KOPT-K1 (cell line): ENCODE results near the gene HTT-AS.
A peak's percentile ranks its signal among the peaks of the same experiment; 100 is the strongest.
"Not testable (repeated sequence)": the region's sequence is repeated elsewhere in the genome, so short reads cannot be mapped to it uniquely, and the experiment has no call there.

Experiments used
- H3K27ac ChIP-seq: fragments of 200-600 bp; sonication (generic); 2 replicates; pipeline ENCODE4 v1.5.1; 2016; ENCODE audit warnings: antibody characterized with exemption, mild to moderate bottlenecking, low read depth, low read length; ENCODE audit not compliant: poor library complexity, severe bottlenecking
- H3K36me3 ChIP-seq: fragments of 200-600 bp; sonication (generic); 2 replicates; pipeline ENCODE4 v1.5.1; 2017; ENCODE audit warnings: antibody characterized with exemption, mild to moderate bottlenecking, low read length, moderate library complexity; ENCODE audit not compliant: insufficient read depth
- H3K9me3 ChIP-seq: fragments of 200-600 bp; sonication (generic); 2 replicates; pipeline ENCODE4 v1.5.1; 2017; ENCODE audit warnings: antibody characterized with exemption, low read length, mild to moderate bottlenecking; ENCODE audit not compliant: insufficient read depth, poor library complexity, severe bottlenecking

Gene HTT-AS

GRCh38 chr4:3073158-3074077, 920 bp downstream of the HTT-AS start:
- H3K27ac ChIP-seq = peak overlapping the region; percentile 48

GRCh38 chr4:3071811-3072210, 2.5 kb downstream of the HTT-AS start:
- Histone ChIP-seq H3K27ac (no peak overlapping the region), H3K9me3 (peaks cover 2% of the 10 kb centered on the region), H3K36me3 (no peaks in the 10 kb centered on the region)

More at GRCh38 chr4:3073158-3074077, 920 bp downstream of the HTT-AS start:
- no peaks in the 10 kb centered on the region for H3K36me3 ChIP-seq
- no peaks in the 10 kb centered on the region for H3K9me3 ChIP-seq

DNA sequence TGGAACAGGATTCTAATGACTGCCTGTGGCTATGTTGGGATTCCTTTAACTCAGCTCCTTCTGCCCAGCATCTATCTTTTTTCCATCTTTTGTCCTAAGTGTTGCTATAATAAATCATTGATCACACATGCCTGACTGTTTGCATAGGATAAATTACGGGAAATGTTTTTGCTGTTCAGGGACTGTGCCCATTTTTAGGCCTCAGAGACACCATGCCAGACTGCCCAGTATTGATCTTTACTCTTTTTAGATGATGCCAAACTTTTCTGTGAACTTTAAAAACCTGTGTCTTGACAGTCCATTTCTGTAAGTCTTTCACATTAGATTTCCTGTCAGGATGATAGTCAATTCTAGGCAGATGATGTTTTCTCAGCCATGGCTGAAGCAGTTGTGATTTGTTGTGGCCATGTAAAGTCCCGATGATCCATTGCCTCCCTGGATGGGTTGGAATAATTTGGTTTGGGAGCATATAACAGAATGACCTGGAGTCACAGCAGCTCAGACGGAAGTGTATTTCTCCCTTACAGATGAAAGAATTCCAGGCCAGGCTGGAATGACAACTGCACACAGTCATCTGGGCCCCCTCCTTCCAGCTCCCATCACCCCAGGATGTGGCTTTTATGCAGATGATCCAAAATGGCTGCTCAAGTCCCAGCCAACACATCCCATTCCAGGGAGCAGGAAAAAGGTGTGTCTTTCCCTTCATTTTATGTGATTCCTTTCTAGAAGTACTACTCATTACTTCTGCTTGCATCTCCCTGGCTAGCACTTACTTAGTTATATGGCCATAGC, 3.4 kb downstream of the HTT-AS start:
- H3K36me3 ChIP-seq = no peaks in the 10 kb centered on the region
- H3K27ac ChIP-seq = no peak overlapping the region
- peaks cover 7% of the 10 kb centered on the region for H3K9me3 ChIP-seq

GRCh38 chr4:3069661-3070199, 4.6 kb downstream of the HTT-AS start:
- peaks cover 14% of the 10 kb centered on the region for H3K9me3 ChIP-seq
- no peak overlapping the region for H3K27ac ChIP-seq
- H3K36me3 ChIP-seq = no peaks in the 10 kb centered on the region

DNA sequence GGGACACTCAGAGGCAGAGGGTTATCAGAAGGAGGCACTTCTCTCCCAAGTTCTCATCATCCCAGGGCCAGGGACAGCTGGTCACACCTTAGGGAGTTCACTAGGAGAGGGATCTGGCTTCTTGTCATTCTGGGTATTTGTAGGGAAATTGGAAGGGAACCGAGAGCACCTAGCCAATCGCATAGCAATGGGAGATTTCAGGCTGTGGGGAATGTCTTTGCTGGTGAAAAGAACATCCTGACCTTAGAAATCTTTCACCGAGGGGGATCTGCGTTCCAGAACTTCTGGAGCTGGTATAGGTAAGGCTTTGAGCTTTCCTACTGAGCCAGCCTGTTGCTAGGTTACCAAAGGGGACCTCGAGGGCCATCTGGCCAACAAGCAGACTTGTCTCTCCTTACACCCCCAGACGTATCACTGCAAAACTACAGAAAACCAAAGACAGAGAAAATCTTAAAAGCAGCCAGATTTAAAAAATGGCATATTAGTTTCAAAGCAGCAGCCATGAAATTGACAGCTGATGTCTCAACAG, 6.8 kb downstream of the HTT-AS start:
- H3K36me3 ChIP-seq = no peaks in the 10 kb centered on the region
- no peak overlapping the region for H3K27ac ChIP-seq
- peaks cover 14% of the 10 kb centered on the region for H3K9me3 ChIP-seq

GRCh38 chr4:3066836-3067400, 7.4 kb downstream of the HTT-AS start:
- Histone ChIP-seq H3K36me3 (no peaks in the 10 kb centered on the region), H3K27ac (no peak overlapping the region), H3K9me3 (peaks cover 14% of the 10 kb centered on the region)

DNA sequence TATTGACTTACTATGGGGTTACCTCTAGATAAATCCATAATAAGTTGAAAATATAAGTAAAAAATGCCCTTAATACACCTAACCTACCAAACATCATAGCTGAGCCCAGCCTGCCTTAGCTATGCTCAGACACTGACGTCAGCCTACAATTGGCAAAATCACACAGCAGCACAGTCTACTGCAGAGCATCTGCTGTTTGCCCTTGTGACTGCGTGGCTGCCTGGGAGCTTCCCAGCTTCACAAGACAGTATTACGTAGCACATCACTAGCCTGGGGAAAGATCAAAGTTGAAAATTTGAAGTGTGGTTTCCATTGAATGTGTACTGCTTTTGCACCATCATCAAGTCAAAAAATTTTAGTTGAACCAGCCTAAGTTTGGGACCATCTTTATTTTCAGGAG, 8.8 kb downstream of the HTT-AS start:
- Histone ChIP-seq H3K36me3 (no peaks in the 10 kb centered on the region), H3K27ac (no peak overlapping the region), H3K9me3 (peaks cover 14% of the 10 kb centered on the region)

GRCh38 chr4:3062471-3062870, 11.9 kb downstream of the HTT-AS start:
- H3K9me3 ChIP-seq = peaks cover 14% of the 10 kb centered on the region
- H3K36me3 ChIP-seq = no peaks in the 10 kb centered on the region
- H3K27ac ChIP-seq = no peak overlapping the region

- Histone ChIP-seq H3K9me3 (peaks cover 12% of the 10 kb centered on the region), H3K36me3 (no peaks in the 10 kb centered on the region), H3K27ac (no peak overlapping the region)
Measured at GRCh38 chr4:3060946-3061345, 13.4 kb downstream of the HTT-AS start.

- Histone ChIP-seq H3K36me3 (no peaks in the 10 kb centered on the region), H3K9me3 (peaks cover 15% of the 10 kb centered on the region), H3K27ac (no peak overlapping the region)
Measured at GRCh38 chr4:3059943-3060342, 14.4 kb downstream of the HTT-AS start.

DNA sequence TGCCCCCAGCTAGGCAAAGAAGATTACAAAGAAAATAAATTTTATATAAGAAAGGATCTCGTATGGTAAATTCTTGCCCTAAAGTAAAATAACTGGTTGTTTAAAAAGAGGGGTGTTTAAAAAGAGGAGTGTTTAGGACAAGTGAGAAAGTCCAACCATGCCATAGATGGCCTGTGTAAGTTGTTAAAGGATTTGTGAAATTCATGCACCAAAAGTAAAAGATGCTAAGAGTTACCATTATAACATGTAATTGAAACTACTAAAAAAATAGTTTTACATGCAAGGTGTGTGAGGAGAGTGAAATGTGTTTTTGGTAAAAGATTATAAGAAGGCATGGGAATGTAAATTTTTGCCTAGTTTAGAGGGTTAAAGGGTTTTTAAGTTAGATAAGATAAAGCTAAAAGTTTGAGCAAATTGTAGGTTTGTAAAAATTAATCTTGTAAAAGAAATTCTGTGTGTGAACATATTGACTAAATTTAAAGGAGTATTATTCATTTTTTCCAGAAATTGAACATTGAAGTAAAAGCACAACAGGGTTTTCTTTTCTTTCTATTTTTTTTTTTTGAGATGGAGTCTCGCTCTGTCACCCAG, 20.1 kb downstream of the HTT-AS start:
- Histone ChIP-seq H3K9me3 (peaks cover 36% of the 10 kb centered on the region), H3K36me3 (no peaks in the 10 kb centered on the region), H3K27ac (no peak overlapping the region)

- peaks cover 34% of the 10 kb centered on the region for H3K9me3 ChIP-seq
- not testable (repeated sequence) for H3K36me3 ChIP-seq
Measured at GRCh38 chr4:3051141-3051897, 23.0 kb downstream of the HTT-AS start.

GRCh38 chr4:3047464-3048286, 26.7 kb downstream of the HTT-AS start:
- no peak overlapping the region for H3K27ac ChIP-seq
- no peaks in the 10 kb centered on the region for H3K9me3 ChIP-seq
- no peaks in the 10 kb centered on the region for H3K36me3 ChIP-seq

More at GRCh38 chr4:3051141-3051897, 23.0 kb downstream of the HTT-AS start:
- not testable (repeated sequence) for H3K27ac ChIP-seq
